Osteocyte (in vitro differentiated cells): Measurements from ENCODE around the gene PEX14. TPM values are rescaled to one million over a fixed set of nuclear protein-coding genes. Genes with fewer than 3 reads are reported as not detected.

Source experiments
- DNase-seq: peaks from one replicate; pipeline ENCODE4 v3.0.0; 2021; ENCODE audit warnings: mixed read lengths; ENCODE audit not compliant: unreplicated experiment; ENCODE audit errors: extremely low spot score
- H3K27ac Mint-ChIP-seq: one replicate; pipeline ENCODE4 v1.8.0; 2021; ENCODE audit warnings: mild to moderate bottlenecking, mixed read lengths; ENCODE audit not compliant: unreplicated experiment
- H3K27me3 Mint-ChIP-seq: one replicate; pipeline ENCODE4 v1.8.0; 2021; ENCODE audit warnings: mixed read lengths; ENCODE audit not compliant: unreplicated experiment
- H3K36me3 Mint-ChIP-seq: one replicate; pipeline ENCODE4 v1.8.0; 2021; ENCODE audit warnings: mixed read lengths; ENCODE audit not compliant: unreplicated experiment
- H3K4me1 Mint-ChIP-seq: one replicate; pipeline ENCODE4 v1.8.0; 2021; ENCODE audit warnings: mixed read lengths; ENCODE audit not compliant: unreplicated experiment
- H3K4me3 Mint-ChIP-seq: one replicate; pipeline ENCODE4 v1.8.0; 2021; ENCODE audit warnings: mild to moderate bottlenecking, moderate library complexity, mixed read lengths; ENCODE audit not compliant: unreplicated experiment
- H3K9me3 Mint-ChIP-seq: one replicate; pipeline ENCODE4 v1.8.0; 2021; ENCODE audit warnings: mixed read lengths; ENCODE audit not compliant: unreplicated experiment
- total RNA-seq: library from RNA; stranded (reverse); gene quantifications from 2 replicates; pipeline ENCODE4 v1.2.1, GENCODE V29; 2021
- TF ChIP-seq, protein P1 (sequence below): fragments of 200-600 bp; sonication (generic); IDR thresholded peaks from 2 replicates; pipeline ENCODE4 v1.5.0; 2021; ENCODE audit warnings: antibody characterized with exemption, mild to moderate bottlenecking, moderate library complexity

Gene PEX14
- total RNA-seq, 1 donor from 2014 or later: 22.2 TPM

DNA sequence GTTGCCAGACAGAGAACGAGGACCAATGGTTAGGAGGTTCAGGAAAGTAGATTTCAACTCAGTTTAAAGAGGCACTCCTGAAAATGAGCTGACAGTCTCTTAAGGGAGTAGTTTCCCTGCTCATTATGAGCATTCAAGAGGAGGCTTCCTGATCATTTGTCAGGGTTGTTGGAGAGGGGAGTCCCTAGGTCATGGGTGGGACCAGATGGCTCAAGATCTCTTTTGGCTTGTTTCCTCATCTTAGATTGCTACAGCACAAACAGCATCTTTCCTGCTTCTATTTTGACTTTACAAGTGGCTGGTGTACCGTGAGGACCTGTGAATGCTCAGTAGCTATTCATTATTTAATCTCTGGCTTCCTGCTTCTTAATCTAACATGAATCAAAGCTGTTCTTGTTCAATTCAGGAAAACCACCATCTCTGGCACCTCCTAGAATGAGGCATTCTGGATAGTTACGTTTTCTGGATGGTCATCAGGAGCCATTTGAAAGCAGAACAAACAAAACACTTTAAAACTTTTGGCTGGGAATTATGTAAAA is 47.6 kb downstream of the PEX14 start:
- H3K4me3 Mint-ChIP-seq: no peak overlapping the region
- TF ChIP-seq, protein P1, sequence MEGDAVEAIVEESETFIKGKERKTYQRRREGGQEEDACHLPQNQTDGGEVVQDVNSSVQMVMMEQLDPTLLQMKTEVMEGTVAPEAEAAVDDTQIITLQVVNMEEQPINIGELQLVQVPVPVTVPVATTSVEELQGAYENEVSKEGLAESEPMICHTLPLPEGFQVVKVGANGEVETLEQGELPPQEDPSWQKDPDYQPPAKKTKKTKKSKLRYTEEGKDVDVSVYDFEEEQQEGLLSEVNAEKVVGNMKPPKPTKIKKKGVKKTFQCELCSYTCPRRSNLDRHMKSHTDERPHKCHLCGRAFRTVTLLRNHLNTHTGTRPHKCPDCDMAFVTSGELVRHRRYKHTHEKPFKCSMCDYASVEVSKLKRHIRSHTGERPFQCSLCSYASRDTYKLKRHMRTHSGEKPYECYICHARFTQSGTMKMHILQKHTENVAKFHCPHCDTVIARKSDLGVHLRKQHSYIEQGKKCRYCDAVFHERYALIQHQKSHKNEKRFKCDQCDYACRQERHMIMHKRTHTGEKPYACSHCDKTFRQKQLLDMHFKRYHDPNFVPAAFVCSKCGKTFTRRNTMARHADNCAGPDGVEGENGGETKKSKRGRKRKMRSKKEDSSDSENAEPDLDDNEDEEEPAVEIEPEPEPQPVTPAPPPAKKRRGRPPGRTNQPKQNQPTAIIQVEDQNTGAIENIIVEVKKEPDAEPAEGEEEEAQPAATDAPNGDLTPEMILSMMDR: no peak
- no peak for DNase-seq
- H3K27me3 Mint-ChIP-seq: no peaks in the 10 kb centered on the region
- no peaks in the 10 kb centered on the region for H3K9me3 Mint-ChIP-seq
- peaks cover 10% of the 10 kb centered on the region for H3K4me1 Mint-ChIP-seq
- H3K27ac Mint-ChIP-seq: no peak overlapping the region
- H3K36me3 Mint-ChIP-seq: peaks cover 10% of the 10 kb centered on the region

DNA sequence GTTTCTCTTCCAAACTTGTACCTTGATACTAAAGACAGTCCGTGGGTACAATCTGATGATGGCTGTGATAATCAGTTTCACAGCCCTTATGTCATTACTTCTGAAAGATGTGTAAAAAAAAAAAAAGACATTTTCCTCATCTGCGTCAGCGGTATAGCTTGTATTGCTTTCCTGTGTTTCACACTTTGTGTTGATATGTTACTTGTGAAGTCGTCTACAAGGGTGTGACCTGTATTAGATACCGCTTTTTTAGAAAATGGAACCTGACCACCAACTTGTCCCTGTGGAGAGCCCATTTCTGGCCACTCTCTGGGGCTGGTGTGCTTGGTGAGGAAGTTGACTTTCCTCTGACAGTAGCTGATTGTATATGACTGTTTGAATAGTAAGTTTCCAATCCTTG is 50.5 kb downstream of the PEX14 start:
- Mint-ChIP-seq H3K4me1 (peaks cover 28% of the 10 kb centered on the region), H3K4me3 (no peak overlapping the region), H3K27ac (no peak overlapping the region), H3K36me3 (peaks cover 7% of the 10 kb centered on the region), H3K9me3 (no peaks in the 10 kb centered on the region), H3K27me3 (no peaks in the 10 kb centered on the region)
- TF ChIP-seq, protein P1: no peak
- DNase-seq: no peak

DNA sequence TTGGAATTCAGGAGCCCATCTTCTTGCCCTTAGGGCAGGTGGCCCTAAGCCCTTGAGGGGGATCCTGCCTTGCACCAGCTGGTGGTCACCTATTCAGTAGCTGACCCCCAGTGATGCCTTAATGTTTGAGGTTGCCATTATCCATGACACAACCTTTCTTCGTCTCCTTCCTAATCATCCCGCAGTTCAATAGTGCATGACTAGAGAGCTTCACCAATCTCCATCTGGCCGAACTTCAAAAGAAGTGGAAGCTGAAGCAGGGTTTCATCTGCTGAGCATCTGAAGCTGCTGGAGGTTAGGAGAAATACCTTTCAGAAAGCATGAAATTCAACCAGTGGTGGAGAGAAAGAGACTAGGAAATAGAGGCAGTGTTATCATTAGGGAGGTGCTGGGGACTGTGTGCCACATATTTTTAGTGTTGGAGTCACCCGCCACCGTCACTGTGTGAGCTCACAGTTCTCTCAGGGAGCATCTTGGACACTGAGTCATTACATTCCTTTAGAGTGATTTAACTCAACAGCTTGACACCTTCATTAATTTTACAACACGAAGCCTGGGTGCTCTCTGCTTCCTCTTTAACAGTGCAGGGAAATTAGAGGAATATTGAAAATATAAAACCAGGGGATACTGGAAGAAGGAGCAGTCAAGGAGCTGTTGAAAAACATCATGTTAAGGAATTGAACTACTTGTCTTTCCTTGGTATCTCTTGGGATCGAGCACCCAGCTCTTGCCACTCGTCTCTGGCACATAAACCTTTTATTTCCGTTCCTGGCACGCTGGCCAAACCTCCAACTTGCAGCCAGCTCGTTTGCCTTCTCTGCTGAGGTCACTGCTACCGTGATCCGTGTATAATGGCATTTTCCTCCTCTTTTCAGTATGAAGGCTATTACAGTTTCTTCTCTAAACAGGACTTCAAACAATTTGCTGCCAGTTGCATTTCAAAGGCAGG is 53.6 kb downstream of the PEX14 start:
- Mint-ChIP-seq H3K36me3 (no peaks in the 10 kb centered on the region), H3K27me3 (no peaks in the 10 kb centered on the region), H3K9me3 (no peaks in the 10 kb centered on the region), H3K27ac (peak overlapping the region; percentile 48), H3K4me1 (peaks cover 44% of the 10 kb centered on the region), H3K4me3 (no peak overlapping the region)
- DNase-seq: no peak
- TF ChIP-seq, protein P1: no peak

DNA sequence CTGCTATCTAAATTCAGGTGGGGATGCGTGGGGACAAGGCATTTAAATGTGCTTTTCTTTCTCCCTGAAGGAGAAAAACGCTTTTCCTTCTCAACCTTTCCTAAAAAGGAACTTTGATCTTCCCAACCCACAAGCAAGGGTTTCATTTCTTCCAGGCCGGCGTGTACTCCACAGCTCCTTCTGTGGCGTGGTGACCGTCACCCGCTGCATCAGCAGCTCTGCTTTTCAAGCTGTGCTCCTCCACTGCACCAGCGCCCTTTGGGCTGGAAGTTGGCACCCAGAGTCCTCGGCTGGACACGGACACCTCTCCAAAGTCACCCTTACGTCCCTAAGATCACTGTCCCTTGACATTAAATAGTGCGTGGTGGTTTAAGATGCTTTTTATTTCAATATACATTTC is 54.3 kb downstream of the PEX14 start:
- Mint-ChIP-seq H3K36me3 (no peaks in the 10 kb centered on the region), H3K27ac (peak overlapping the region; percentile 48), H3K9me3 (no peaks in the 10 kb centered on the region), H3K27me3 (no peaks in the 10 kb centered on the region), H3K4me1 (peaks cover 44% of the 10 kb centered on the region), H3K4me3 (no peak overlapping the region)
- TF ChIP-seq, protein P1: no peak
- DNase-seq: no peak

- H3K27me3 Mint-ChIP-seq: no peaks in the 10 kb centered on the region
- TF ChIP-seq, protein P1: no peak
- no peaks in the 10 kb centered on the region for H3K9me3 Mint-ChIP-seq
- DNase-seq: no peak
- no peak overlapping the region for H3K27ac Mint-ChIP-seq
- H3K4me3 Mint-ChIP-seq: no peak overlapping the region
- H3K4me1 Mint-ChIP-seq: peaks cover 44% of the 10 kb centered on the region
- H3K36me3 Mint-ChIP-seq: no peaks in the 10 kb centered on the region
Observed at GRCh38 chr1:10529765-10530164, 55.0 kb downstream of the PEX14 start.
